ENCODE results near the gene ULK3.

ULK3 gene

DNA sequence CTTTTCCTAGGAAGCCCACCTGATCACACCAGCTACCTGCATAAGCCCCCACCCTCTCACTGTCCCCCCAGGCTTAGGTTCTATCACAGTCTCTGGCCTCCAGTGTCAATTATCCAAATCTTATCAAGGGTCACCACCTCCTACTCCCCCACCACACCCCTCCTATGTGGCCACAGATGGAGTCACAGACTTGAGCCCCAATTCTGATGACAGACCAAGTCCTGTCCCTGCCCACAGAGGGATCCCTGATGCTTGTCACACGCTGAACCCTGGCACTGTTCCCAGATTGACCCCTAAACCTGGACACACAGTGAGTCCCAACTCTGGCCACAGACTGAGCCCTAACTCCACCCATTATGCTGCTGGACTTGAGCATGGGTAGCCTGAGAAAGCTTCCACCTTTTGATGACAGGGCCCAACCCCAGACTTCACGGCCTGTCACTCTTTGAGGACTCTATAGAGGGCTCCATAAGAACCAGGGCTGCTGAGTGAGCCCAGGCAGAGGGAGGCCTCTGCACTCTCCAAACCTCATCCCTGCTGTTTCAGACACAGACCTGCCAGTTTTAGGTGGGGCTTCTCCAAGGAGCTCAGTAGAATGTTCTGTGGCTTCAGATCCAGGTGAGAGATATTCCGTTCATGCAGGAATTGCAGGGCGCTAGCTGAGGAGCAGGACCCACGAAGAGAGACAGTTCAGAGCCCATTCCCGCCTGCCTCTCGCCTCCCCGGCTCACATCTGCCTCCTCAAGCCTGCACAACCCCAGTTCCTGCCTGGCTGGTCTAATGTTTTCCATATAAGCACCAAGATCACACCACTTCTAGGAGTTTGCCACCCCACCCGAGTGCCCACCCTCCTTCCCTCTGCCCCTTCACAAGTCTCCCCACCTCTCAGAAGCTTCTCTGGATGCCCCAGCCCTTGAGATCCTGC is 1.8 kb downstream of the ULK3 start:
- no peak for DNase-seq (ENCODE audit: low spot score)

DNA sequence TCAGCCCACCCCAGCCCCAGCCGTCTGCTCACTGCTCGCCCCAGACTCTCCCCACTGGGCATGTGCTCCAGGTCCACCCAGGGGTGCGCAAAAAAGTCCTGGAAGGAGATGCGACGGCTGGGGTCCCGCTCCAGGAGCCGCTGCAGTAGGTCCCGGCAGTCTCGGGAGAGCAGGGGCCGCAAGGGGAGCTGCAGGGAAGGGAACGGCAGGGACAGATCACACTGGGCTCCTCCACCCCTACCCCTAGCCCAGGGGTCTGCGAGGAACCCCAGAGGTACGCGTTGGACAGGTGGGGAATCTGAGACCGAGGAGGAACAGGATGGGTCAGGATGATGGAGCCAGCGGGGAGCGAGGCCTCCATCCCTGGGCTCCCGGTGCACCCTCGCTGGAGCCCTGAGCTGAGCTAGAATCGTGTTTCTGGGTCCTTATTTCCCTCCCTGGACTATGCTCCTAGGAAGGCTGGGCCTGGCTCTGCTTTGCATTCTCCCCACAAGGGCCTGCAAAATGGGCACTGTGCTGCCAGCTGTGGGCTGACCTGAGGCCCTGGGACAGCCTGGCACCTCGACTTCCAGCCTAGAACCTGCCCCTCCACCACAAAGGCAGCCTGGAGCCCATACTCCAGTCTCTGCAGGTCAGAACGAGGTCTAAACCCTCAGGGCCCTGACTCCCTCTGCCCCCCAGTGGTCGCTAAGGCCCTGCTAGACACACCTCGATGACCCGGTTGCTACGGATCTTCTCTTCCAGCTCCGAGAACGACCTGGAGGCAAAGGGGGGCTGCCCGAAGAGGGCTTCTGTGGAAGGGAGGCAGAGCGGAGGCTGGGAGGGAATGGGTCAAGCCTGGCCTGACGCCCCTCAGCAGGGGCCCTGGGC is 3.2 kb downstream of the ULK3 start:
- no peak for DNase-seq (ENCODE audit: low spot score)

DNA sequence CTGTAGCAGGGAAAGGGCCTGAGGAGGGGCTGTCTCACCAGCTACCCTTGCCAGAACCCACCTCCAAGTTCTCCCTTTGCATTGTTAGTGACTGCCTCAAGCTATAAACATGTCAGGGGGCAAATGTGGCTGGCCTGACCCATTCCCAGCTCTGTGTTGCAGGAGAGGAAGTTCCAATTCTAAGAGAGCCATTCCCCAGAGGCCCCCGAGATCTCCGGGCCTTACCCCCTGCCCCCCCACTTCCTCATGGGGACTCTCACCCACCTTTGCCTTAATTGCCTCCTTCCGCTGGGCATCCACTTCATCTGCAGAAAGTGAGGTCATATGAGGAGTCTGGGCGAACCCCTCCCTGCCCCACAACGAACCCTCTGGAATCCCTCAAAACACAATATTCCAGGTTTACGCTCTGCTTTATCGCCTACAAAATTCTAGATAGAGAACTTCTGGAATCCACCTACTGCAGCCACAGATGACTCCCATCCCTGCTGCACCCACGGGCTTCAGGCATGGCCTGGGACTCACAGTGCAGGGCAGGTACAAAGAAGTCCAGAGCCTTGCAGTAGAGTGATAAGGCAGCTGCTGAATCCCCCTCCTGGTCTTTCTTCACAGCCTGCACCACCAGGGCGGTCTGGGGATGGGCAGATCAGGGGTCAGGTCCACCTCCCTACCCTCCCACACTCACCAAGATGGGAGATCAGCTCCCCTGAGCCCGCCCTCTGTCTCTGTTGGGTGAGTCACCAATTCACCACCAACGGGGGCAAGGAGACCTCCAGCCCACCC is 4.0 kb downstream of the ULK3 start:
- DNase-seq (ENCODE audit: low spot score) = no peak

DNA sequence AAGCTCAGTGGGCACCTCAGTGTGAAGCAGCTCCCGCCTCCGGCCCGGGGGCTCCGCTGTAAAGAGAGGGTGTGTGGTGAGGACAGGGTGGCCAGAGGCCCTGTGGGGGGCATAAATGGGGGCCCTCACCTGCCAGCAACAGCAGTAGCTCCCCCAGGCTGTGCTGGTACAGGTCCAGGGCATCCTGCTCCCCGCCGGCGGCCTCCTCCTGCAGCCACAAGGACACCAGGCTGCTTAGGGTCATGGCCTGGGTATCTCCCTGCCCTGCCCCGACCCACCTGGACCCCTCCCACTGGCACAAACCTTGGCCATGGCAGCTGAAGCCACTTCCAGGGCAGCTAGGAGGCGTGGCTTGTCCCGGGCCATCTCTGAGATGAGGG is 4.8 kb downstream of the ULK3 start:
- no peak for DNase-seq (ENCODE audit: low spot score)

DNA sequence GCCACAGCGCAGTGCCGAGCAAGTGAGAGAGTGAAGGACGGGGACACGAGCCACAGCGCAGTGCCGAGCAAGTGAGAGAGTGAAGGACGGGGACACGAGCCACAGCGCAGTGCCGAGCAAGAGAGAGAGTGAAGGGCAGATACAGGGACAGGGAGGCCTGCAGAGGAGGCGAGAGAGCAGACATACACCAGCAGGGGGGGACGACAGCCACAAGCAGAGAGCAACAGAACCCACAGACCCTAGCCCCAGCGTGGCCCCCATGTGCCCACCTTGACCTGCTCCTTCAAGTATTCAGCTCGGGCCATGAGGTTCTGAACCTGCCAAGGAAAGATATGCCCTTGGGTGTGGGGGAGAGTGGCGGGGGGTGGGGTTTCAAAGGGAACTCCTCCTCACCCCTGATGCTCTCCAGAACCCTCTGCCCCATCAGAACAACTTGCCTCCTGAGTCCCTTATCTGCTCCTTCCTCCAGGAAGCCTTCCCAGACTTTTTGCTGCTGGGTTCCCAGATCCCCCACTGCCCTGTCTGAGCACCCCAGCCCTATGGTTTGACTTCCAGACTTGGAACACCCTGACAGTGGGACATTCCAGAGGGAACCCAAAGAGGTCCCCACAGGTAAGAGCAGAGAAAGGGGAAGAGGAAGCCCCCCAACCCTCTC is 5.3 kb downstream of the ULK3 start:
- no peak for DNase-seq (ENCODE audit: low spot score)

DNA sequence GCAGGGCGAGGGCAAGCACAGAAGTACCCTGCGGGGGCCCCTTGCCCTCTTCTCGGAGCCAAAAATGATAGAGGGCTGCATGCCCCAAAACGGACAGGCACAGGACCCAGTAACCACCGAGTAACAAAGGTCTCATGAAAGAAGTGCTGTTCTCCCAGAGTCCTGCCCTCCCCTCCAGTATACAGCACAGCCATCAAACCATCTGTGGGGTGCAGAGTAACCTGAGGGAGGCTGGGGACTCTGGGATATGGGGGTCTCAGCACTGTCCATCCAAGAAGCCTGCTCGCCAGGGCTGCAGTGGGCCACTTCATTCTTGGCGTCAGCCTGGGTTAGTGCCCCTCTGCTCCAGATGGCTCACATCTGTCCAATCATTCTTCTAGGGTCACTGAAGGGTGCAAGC is 6.1 kb downstream of the ULK3 start:
- no peak for DNase-seq (ENCODE audit: low spot score)

DNA sequence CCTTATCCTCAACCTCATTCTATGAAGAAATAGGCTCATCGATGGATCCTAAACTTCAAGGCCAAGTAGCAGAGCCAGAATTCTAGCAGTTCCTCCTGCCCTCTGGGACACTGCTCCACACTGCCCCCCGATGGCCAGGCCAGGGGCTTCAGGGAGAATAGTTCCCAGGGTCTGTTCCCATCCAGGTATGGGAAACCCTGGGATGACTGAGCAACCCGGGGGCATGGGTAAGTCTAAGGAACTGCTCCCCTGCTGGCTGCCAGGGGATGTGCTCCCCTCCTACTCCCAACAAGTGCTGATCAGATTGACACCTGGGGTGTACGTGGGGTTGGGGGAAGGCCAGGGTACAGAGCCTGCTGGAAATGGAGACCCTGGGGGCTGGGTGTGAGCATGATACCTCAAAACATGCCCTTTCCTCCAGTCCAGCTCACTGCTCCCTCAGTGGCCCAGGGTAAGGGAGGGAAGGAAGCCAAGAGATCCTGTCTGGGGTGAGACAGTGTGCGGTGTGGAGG is 7.6 kb downstream of the ULK3 start:
- DNase-seq (ENCODE audit: low spot score) = peak; percentile 39

DNA sequence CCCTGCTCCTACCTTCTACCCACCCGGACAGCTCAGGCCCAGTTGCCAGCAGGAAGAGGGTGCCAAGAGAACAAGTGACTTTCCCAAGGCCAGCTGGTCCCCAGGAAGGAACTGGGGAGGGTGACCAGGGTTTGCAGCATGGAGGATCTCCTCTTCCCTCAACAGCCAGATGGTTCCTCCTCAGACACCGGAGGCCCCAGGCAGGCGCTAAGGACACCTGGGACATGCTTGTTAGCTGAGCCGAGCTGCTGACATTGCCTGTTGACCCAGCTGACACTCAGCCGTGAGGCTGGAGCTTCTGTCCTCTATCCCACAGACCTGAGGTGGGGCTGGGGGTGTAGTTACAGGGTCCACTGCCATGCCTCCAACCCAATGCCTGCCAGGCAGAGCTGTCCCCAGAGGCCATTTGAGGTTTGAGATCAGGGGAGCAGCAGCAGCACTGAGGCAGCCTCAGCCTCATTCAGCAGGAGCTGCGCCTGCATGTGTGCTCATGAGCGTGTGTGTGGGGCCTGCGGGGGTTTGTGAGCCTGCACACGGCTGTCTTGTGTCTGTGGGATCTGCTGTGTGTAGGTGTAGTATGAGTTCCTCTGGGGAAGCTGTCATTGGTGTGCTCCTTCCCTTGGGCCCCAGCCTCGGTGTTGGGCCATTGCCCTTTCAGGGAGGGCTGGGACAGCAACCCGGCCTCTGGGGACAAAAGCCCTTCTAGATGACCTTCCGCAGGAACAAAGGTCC is 9.4 kb downstream of the ULK3 start:
- no peak for DNase-seq (ENCODE audit: low spot score)

DNA sequence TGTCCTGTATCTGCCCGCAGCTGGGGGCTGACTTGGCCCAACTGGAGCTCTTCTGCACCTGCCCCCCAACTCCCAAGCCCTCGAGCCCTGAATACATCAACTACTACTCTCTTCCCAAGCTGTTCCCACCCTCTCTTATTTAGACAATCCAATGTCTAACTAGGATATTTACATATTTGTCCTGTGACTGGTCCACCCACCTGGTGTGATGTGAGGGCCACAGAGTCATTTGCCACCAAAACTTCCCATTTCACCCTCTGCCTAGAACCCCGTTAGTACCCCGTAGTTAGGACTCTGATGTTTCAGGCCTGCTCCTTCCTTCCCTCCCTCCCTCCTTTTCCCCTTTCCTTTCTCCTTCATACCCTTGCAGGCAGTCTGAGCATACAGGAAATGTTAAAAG is 10.1 kb downstream of the ULK3 start:
- no peak for DNase-seq (ENCODE audit: low spot score)

DNA sequence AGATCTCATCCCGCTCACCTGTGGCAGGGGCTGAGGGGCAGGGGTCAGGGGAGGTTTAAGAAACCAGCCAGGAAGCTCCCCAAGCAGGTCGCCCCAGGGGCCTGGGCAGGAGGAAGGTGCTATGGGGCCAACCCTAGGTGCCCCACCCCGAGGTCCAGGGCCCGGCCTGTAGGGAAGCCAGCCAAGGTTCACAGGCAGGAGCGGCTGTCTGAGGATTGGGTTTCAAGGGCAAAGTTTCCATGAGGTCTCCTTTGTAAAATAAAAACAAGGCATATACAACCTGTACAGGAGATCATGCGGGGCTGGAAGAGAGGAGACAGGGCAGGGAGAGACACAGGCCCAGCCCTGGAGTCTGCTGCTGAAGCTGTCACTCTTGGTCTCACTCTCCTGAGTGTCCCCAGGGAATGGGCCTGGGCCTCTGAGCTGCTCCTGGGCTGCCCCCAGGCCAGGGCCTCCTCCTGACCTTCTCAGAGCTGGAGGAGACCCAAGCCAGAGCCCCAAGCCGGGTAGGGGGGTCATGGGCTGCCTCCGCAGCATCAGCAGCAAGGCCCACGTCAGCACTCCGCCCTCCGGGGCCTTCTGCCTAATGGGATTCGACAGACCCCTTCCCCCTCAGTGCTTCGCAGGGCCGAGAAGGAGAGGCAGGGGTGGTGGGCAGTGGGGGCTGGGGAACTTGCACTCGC is 11.0 kb downstream of the ULK3 start:
- DNase-seq (ENCODE audit: low spot score) = no peak

DNA sequence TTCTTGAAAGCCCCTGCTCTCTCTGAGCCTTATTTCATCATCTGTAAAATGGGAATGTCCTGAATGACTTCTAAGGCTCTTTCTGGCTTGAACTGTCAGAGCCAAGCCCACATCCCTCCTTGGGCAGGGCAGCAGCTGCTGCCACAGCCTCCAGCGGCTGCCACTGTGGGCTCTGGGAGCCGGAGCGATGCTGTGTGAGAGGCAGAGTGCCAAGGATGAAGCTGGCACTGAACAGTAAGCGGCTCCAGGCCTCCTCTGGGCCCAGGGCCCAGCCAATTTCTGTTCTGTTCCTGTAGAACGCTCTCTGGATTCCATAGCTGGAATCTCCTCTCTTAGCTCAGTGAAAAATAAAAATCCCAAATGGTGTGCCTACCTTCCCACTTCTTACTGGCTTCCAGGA is 12.1 kb downstream of the ULK3 start:
- DNase-seq (ENCODE audit: low spot score) = no peak

DNA sequence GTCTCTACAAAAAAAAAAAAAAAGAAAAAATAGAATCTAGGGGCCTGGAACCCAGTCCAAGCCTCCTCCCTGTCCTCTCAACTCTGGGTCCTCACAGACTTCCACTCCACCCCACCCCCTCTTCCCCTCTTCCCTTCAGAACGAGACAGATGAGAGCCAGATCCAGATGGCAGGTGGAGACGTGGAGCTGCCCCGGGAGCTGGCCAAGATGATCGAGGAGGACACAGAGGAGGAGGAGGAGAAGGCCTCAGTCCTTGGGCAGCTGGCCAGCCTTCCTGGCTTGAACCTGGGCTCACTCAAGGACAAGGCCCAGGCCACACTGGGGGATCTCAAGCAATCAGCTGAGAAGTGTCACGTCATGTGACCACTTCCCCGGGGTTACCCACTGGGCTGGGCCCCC is 13.0 kb downstream of the ULK3 start:
- no peak for DNase-seq (ENCODE audit: low spot score)

DNA sequence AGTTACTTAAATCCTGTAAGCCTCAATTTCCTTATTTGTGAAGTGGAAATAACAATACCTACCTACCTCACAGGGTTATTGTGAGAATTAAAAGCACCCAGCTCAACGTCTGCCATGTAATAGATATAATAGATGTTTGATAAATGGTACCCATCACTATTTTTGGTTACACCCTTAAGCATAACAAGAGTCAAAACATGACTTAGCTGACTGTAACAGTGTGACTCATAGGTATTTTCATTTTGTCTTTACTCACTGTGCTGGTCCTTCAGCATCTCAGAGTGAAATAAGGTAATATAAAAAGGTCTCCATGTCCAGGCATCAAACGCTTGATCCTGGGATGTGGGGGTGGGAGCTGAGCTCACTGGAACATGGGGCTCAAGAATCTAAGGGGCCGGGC is 13.5 kb downstream of the ULK3 start:
- DNase-seq (ENCODE audit: low spot score) = peak; percentile 52

DNA sequence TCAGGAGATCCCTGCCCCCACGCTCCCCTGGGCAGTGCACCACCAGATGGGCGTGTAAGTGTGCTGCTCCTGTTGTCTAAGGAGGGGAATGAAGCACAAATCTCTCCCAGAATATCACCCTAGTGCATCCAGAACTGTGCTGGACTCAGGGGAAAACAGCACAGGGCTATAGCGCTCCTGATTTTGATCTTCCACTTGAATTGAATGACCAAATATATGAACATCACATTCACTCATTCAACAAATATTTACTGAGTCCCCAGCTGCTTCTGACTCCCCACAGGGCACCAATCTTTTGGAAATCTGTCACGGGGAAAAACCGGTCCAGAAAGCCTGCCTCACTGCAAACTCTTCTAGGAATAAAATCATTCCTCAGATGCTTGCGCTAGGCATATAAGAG is 14.1 kb downstream of the ULK3 start:
- no peak for DNase-seq (ENCODE audit: low spot score)

DNA sequence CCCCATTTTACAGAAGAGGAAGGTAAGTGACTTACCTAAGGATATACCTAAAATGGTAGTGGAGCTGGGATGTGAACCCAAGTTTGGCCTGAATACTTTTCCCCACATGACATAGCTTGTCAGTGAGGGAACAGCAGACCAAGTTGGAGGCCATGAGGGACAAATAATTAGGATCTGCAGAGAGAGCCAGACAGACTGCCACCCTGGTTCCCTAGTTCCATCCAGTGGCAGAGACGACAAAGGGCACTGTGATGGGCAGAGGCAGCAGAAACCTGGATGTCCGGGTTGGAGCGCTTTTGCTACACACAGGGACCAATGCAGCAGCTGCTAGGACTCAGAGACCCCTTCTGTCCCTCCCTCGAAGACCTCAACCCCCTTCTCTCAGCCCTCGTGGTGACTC is 15.3 kb downstream of the ULK3 start:
- no peak for DNase-seq (ENCODE audit: low spot score)

DNA sequence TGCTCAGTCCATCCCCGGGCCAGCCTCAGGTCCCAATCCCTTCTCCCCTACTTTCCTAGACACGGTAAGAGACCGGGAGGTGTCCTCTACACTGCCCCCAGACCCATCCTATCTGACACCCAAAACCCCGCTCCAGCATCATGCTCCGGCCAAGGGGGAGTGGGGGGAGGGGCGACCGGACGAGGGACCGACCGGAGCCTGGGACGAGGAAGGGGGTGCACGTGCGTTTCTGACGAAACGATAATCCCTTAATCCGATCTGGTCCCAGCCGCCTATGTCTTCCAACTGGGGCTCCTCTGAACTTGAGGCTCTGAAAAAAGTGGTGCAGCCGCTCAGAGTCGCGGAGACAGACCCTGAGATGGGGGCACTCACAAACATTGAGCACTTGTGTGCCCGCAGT is 16.0 kb downstream of the ULK3 start:
- DNase-seq (ENCODE audit: low spot score) = no peak

DNA sequence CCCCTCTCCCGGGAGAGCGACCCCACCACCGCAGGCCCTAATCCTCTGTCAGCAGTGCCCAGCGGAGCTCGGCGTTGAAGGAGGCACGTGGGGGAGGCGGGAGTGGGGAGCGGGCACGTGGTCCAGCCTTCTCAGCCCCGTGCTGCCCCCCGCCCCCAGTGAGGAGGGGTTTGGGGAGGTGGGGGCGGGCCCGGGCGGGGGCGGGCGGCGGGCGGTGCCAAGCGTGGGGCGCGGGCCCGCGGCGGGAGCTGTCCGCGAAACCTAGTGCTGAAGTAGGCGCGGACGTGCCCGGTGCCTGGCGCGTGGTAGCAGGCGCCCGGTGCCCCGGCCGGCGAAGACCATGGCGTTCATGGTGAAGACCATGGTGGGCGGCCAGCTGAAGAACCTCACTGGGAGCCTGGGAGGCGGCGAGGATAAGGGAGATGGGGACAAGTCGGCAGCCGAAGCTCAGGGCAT is 16.6 kb downstream of the ULK3 start, which contains the start of gene CPLX3:
CPLX3 (plus strand) TSS at position 264 of the 456 bp plus-strand sequence; CDS start at position 341, 77 bp downstream.
- no peak for DNase-seq (ENCODE audit: low spot score)

DNA sequence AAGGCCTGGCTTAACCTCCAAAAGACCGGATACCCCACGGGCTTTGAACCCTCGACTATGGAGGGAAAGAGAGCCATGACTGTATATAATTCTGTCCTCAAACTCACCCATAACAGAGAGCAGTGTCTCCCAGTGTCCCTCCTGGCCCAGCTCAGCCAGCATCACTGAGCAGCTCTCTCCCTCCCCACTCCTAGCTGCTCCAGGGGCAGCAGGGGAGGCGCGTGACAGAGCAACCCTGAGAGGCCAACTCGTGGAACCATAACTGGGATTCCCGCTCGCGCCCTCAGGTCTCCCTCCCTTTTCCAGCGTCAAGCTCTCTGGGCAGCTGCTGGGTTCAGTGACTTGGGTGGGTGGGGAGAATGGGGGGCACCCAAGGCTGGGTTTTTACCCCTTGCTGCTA is 17.1 kb downstream of the ULK3 start:
- DNase-seq (ENCODE audit: low spot score) = no peak

DNA sequence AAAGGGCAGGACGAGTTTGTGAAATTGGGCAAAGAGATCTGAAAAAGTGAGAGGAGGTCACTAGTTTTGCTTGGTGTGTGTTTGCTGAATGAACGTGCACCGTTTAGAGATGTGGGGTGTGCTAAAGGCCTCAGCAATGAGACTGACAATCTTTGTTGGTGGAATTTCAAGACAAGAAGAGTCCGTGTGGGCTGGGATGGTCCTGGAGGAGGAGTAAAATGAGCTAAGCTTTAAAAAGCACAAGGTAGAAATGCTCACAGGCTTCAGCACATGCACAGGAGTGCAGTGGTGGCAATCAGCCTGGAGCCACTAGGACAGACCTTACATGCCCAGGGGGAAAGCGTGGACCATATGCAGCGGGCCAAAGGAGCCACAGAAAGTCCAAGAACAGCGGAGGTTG is 18.0 kb downstream of the ULK3 start:
- DNase-seq (ENCODE audit: low spot score) = no peak

DNA sequence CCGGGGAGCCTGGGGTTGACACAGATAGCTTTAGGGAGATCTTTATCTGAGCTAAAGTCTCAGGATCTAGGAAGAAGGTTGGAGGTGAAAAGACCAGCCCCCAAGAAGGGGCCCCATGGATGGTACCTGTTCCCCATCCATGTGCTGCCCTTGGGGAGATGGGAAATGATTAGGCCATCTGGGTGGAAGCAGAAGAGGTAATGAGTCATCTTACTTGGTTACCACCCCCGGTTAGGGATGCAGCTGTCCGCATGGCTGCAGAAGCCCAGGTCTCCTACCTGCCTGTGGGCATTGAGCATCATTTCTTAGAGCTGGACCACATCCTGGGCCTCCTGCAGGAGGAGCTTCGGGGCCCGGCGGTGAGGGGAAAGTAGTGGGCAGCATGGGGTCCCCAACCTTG is 19.6 kb downstream of the ULK3 start:
- no peak for DNase-seq (ENCODE audit: low spot score)
